ENCODE results near the gene SUN2. TPM values are rescaled to one million over a fixed set of nuclear protein-coding genes. Genes with fewer than 3 reads are reported as not detected.

Gene SUN2
- total and polyA plus RNA-seq, 2 of the 13 experiments (the other 11 are each of a cell fraction or from before 2014, with no cell fraction given) = 45.6 to 56.6 TPM

DNA sequence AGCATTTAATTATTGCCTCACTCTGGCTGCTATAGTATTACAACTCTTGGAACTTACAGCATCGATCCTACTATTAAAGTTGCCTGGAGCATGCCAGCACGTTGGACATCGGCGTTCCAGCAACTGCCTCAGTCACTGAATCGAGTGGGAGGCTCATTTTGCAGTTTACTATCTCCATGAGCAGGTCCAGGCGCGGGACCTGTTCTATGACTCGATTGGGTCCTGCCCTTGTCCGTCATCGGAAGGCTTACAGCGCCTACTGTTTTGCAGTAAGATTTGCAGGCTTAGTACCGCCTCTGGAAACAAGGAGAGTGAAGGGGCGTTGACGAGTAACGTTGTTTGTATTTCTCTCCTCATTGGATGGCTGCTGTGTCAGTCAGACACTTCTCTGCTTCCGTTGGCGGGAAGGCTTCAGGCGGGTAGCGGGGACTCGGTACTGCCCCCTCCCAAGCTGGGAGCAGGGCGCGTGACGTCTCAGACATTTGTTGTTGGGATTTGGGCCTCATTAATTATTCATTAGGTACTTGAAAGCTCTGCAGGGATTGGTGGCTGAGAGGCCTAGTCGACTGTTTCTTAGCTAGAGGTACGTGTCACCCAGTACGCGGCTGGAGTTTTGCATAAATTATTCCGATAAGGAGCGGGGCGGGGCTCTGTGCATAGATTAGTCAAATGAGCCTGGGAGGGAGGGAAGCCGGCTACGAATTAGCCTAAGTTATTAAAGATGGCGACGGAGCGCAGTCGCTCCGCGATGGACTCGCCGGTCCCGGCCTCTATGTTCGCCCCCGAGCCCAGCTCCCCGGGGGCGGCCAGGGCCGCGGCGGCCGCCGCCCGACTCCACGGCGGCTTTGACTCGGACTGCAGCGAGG lies 50.3 kb downstream of the SUN2 start, which contains the start of gene GTPBP1 (continued):
- TF ChIP-seq ATF1 (CRISPR knock-in tag; IDR thresholded peaks at IDR 0.05) = peak; percentile 94
- no peak for TF ChIP-seq ZIK1 (CRISPR knock-in tag; IDR thresholded peaks at IDR 0.05; ENCODE audit: borderline replicate concordance, low read depth)
- TF ChIP-seq PRMT3 (CRISPR knock-in tag; IDR thresholded peaks at IDR 0.05; ENCODE audit: borderline replicate concordance, low read depth) = no peak
- no peak for TF ChIP-seq ZNF552 (CRISPR knock-in tag; IDR thresholded peaks at IDR 0.05; ENCODE audit: borderline replicate concordance)
- no peak for TF ChIP-seq MBD4 (IDR thresholded peaks at IDR 0.05; ENCODE audit: borderline replicate concordance, low read length)
- no peak for TF ChIP-seq HNF4G (IDR thresholded peaks at IDR 0.05; ENCODE audit: borderline replicate concordance, low read depth, low read length)
- no peak for TF ChIP-seq HNF4G (CRISPR knock-in tag; IDR thresholded peaks at IDR 0.05; ENCODE audit: borderline replicate concordance, low read depth)
- TF ChIP-seq ZFP36 (IDR thresholded peaks at IDR 0.05; ENCODE audit: borderline replicate concordance, low read depth, low read length, partially characterized antibody) = no peak
- no peak for TF ChIP-seq TAF15 (IDR thresholded peaks at IDR 0.05; ENCODE audit: low read depth, low read length, poor library complexity, severe bottlenecking)
- no peak for TF ChIP-seq LCORL (IDR thresholded peaks at IDR 0.05)
- TF ChIP-seq LCORL (CRISPR knock-in tag; IDR thresholded peaks at IDR 0.05) = peak; percentile 15; the same call in 1 of the 2 replicates
- peak; percentile 70; the same call in 1 of the 2 replicates for TF ChIP-seq SPEN (CRISPR knock-in tag; IDR thresholded peaks at IDR 0.05; ENCODE audit: low read depth)
- TF ChIP-seq ZNF597 (CRISPR knock-in tag; IDR thresholded peaks at IDR 0.05) = no peak
- TF ChIP-seq ZNF562 (CRISPR knock-in tag; IDR thresholded peaks at IDR 0.05; ENCODE audit: borderline replicate concordance) = no peak
- TF ChIP-seq RAD51 (IDR thresholded peaks at IDR 0.05; ENCODE audit: borderline replicate concordance) = no peak
- TF ChIP-seq KMT2B (CRISPR knock-in tag; IDR thresholded peaks at IDR 0.05) = no peak
- TF ChIP-seq CC2D1A (CRISPR knock-in tag; IDR thresholded peaks at IDR 0.05) = no peak
- TF ChIP-seq FOXJ3 (CRISPR knock-in tag; IDR thresholded peaks at IDR 0.05; ENCODE audit: borderline replicate concordance) = 0 out of 2 replicates have a peak, but pooled peaks have one; percentile 29
- no peak for TF ChIP-seq ZNF180 (CRISPR knock-in tag; IDR thresholded peaks at IDR 0.05; ENCODE audit: borderline replicate concordance, low read depth)
- TF ChIP-seq GATAD1 (CRISPR knock-in tag; IDR thresholded peaks at IDR 0.05) = peak; percentile 55
- TF ChIP-seq U2AF2 (IDR thresholded peaks at IDR 0.05; ENCODE audit: low read depth, low read length) = no peak
- TF ChIP-seq SMAD3 (CRISPR knock-in tag; IDR thresholded peaks at IDR 0.05) = no peak
- peak; percentile 52; the same call in 1 of the 2 replicates for TF ChIP-seq ZNF350 (CRISPR knock-in tag; IDR thresholded peaks at IDR 0.05; ENCODE audit: borderline replicate concordance, low read depth)
- no peak for TF ChIP-seq ZBTB7B (CRISPR knock-in tag; IDR thresholded peaks at IDR 0.05)
- peak; percentile 37; the same call in 1 of the 2 replicates for TF ChIP-seq HNF1B (CRISPR knock-in tag; IDR thresholded peaks at IDR 0.05)
- TF ChIP-seq ZNF713 (CRISPR knock-in tag; IDR thresholded peaks at IDR 0.05) = no peak
- no peak for TF ChIP-seq ZNF530 (CRISPR knock-in tag; IDR thresholded peaks at IDR 0.05; ENCODE audit: low read depth)
- TF ChIP-seq, protein P1, sequence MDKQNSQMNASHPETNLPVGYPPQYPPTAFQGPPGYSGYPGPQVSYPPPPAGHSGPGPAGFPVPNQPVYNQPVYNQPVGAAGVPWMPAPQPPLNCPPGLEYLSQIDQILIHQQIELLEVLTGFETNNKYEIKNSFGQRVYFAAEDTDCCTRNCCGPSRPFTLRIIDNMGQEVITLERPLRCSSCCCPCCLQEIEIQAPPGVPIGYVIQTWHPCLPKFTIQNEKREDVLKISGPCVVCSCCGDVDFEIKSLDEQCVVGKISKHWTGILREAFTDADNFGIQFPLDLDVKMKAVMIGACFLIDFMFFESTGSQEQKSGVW (CRISPR knock-in tag; IDR thresholded peaks at IDR 0.05; ENCODE audit: borderline replicate concordance) = no peak

Measured in HepG2 (cell line).